Stimulated activated CD4-positive, alpha-beta T cell treated with anti-CD3 and anti-CD28 coated beads, Interleukin-1b, Interleukin-23, amount 100 ng/mL, for 1 hour (primary cell): ENCODE measurements around the gene MAL.
"Not testable (repeated sequence)": the region's sequence is repeated elsewhere in the genome, so short reads cannot be mapped to it uniquely, and the experiment has no call there.

Experiments
- DNase-seq, 2 donors: peaks; one replicate each; pipeline ENCODE4 v3.0.0-alpha.2; 2020; ENCODE audit warnings: low read depth in 2 of 2

Gene MAL

DNA sequence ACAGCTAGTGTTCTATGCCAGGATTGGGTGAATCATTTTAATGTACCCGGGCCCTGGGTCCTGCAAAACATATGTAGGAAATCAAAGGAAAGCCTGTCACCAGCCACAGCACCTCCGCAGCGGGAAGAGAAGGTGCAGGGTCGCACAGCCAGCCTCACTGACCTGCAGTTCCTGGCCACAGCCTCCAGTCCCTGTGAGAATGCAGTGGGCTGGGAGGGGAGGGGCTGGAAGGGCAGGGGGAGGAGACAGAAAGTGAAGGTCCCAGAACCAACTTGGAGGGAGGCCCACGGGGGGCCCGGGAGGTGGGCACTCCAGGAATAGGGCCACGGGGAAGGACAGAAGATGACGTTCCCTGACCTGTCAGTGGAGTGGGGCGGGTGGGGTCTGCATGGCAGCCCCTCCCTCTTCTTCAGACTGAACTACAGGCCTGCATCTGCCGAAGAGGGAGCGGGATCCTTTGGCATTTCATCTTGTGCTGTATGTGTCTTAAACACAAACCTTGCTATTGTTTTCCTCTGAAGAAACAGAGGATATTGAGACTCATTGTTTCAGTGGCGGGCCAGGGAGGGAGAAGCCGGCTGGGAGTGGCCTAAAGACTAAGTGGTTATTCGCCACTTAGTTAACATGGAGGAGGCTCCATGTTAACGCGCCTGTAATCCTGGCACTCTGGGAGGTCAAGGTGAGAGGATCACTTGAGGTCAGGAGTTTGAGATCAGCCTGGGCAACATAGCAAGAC lies 7.5 kb downstream of the MAL start:
- no peak for DNase-seq

DNA sequence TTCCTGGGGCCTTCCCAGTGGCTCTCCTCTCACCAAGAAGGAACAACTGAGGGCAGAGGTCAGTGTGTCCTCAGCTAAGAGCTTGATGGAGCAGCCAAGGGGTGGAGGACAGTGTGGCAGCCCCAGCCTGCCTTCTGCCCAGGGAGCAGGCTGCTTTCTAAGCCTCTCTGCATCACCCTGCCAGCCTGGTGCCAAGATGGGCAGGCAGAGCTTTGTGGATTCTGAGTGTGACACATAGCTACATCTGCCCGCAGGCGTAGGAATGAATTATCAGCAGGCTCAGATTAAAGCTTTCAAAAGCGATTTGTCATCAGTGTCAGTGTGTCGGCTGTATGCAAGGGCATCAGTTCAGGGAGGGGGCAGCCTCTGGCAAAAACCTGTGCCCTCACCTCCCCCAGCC lies 8.7 kb downstream of the MAL start:
- no peak for DNase-seq

DNA sequence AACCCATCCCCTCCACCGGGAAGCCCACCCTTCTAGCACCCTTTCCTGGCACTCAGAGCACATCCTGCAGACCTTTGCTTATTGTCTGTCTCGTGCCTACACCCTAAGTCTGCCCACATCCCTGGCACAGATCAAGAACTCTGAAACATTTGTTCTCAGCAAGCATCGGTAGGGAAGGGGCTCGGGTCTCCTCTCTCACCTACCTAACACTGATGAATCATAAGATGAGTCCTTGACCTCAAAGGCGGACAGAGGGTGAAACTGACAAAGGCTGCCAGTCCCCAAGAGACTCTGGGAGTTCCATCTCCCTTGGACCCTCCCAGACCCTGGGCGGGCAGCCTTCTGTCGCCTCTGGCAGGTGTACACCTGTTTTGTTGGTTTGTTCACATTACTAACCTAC lies 9.3 kb downstream of the MAL start:
- no peak for DNase-seq

DNA sequence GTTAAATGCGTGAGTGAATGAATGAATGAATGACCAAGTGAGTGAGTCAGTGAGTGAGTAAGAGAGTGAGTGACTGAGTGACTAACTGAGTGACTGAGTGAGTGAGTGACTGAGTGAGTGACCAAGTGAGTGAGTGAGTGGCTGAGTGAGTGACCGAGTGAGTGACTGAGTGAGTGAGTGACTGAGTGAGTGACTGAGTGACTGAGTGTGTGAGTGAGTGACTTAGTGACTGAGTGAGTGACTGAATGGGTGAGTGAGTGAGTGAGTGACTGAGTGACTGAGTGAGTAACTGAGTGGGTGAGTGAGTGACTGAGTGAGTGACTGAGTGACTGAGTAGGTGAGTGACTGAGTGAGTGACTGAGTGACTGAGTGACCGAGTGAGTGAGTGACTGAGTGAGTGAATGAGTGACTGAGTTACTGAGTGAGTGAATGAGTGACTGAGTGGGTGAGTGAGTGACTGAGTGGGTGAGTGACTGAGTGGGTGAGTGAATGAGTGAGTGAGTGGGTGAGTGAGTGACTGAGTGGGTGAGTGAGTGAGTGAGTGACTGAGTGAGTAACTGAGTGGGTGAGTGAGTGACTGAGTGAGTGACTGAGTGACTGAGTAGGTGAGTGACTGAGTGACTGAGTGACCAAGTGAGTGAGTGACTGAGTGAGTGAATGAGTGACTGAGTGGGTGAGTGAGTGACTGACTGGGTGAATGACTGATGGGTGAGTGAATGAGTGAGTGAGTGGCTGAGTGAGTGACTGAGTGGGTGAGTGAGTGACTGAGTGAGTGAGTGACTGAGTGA lies 11.3 kb downstream of the MAL start:
- DNase-seq = no peak

DNA sequence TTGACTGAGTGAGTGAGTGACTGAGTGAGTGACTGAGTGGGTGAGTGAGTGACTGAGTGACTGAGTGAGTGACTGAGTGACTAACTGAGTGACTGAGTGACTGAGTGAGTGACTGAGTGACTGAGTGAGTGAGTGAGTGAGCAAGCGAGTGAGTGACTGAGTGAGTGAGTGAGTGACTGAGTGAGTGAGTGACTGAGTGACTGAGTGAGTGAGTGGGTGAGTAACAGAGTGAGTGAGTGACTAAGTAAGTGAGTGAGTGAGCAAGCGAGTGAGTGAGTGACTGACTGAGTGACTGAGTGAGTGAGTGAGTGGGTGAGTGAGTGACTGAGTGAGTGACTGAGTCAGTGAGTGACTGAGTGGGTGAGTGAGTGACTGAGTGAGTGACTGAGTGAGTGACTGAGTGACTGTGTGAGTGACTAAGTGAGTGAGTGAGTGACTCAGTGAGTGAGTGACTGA lies 11.9 kb downstream of the MAL start:
- DNase-seq = no peak

DNA sequence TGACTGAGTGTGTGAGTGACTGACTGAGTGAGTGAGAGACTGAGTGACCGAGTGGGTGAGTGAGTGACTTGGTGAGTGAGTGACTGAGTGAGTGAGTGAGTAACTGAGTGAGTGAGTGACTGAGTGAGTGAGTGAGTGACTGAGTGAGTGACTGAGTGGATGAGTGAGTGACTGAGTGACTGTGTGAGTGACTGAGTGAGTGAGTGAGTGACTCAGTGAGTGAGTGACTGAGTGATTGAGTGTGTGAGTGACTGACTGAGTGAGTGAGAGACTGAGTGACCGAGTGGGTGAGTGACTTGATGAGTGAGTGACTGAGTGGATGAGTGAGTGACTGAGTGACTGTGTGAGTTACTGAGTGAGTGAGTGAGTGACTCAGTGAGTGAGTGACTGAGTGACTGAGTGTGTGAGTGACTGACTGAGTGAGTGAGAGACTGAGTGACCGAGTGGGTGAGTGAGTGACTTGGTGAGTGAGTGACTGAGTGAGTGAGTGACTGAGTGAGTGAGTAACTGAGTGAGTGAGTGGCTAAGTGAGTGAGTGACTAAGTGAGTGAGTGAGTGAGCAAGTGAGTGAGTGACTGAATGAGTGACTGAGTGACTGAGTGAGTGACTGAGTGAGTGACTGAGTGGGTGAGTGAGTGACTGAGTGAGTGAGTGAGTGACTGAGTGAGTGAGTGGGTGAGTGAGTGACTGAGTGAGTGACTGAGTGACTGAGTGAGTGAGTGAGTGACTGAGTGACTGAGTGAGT lies 12.5 kb downstream of the MAL start:
- DNase-seq = not testable (repeated sequence)

DNA sequence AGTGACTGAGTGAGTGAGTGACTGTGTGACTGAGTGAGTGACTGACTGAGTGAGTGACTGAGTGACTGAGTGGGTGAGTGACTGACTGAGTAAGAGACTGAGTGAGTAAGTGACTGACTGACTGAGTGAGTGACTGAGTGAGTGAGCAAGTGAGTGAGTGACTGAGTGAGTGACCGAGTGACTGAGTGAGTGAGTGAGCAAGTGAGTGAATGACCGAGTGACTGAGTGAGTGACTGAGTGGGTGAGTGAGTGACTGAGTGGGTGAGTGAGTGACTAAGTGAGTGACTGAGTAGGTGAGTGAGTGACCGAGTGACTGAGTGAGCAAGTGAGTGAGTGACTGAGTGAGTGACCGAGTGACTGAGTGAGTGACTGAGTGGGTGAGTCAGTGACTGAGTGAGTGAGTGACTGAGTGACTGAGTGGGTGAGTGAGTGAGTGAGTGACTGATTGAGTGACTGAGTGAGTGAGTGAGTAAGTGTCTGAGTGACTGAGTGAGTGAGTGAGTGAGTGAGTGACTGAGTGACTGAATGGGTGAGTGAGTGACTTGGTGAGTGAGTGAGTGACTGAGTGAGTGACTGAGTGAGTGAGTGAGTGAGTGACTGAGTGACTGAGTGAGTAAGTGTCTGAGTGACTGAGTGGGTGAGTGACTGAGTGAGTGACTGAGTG lies 13.3 kb downstream of the MAL start:
- DNase-seq = no peak

DNA sequence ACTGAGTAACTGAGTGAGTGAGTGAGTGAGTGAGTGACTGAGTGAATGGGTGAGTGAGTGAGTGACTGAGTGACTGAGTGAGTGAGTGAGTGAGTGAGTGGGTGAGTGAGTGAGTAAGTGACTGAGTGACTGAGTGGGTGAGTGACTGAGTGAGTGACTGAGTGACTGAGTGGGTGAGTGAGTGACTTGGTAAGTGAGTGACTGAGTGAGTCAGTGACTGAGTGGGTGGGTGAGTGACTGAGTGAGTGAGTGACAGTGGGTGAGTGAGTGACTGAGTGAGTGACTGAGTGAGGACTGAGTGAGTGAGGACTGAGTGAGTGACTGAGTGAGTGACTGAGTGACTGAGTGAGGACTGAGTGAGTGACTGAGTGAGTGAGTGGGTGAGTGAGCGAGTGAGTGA lies 13.9 kb downstream of the MAL start:
- no peak for DNase-seq

DNA sequence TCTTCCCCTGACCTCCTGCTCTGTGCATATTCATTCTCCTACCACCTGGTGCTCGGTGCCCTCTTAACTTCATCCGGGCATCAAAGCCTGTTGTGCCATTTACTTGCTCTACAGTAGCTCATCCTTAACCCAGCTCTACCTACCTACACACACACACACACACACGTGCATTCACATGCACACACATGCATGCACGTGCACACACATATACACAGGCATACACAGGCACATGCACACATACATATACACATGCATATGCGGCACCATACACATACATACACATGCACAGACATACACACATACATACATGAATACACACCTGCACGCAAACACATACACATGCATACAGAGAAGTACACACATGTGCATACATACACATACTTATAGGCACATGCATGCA lies 14.5 kb downstream of the MAL start:
- DNase-seq = no peak

DNA sequence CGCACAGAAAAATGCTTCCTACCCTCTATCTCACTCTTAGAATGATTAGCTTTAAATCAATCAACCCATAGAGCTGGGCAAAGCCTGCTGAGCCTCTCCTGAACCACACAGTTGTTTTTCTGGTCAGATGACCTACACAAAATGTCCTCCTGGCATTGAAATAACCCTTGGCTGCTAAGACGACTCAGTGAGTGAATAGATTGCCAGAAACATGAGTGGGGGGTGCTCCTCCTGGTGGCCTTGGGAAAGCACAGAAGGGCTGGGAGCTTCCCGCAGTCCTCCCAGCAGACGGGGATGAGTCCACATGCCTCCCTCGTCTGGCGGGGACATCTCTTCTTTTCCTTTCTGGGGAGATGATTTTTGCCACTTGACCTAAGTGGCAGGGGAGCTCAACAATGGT lies 14.9 kb downstream of the MAL start:
- DNase-seq = no peak

DNA sequence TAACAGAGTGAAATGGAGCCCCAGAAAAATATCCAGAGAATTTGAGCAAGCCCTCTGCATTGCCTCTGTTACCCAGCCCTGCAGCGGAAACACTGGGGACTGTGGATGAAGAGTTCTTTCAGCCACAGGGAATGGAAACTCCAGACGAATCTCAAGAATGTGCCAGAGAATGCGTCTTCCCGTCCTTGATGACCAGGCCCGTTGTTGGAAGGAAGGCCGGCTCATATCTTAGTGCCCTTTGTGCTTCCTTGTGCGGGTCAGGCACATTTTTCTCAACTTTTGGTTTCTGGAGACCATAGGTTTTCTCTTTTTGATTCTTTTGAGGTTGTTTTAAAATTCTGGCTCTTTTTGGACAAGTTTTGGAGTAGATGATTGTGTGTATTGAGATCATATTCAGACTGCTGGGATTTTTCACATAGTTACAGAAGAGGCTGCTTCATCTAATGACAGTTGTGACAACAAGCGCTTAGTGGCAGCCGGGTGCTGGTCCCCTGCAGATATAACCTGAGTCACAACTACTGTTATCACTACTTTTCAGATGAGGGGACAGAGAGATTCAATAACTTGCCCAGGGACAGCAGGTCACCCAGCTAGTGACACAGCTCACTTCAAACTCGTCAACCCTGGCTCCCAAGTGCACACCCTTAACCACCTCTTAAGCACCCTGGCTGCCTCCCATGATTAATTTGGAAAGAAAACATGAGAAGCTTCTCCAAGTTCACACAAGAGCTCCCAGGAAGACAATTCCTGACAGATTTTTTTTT lies 15.7 kb downstream of the MAL start:
- DNase-seq = no peak

DNA sequence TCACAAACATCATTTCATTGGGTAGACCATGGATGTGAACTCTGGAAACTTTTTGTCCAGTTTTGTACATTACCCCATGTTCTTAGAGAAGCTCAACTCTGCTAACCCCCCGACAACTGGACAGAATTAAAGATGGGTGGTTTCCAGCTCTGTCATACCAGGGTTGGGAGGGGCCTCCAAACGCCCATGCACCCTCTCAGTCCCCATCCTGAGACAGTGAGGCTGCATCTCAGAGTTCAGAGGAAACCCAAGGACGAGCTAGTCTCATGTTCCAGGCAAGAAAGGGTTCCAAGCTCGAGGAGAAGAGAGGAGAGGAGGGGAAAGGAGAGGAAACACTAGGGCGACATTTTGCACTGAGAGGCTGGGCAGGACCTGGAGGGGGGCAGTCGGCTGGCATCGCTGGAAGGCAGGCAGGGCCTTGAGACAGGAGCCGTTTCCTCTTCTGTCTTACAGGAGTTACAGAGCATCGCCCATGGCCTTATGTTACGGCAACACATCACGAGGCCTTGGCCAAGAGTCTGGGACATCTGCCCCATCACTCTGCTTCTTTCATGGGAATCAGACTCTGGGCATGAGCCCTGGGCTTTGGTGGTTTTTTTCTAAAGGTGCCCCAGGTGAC lies 16.4 kb downstream of the MAL start:
- DNase-seq = no peak

DNA sequence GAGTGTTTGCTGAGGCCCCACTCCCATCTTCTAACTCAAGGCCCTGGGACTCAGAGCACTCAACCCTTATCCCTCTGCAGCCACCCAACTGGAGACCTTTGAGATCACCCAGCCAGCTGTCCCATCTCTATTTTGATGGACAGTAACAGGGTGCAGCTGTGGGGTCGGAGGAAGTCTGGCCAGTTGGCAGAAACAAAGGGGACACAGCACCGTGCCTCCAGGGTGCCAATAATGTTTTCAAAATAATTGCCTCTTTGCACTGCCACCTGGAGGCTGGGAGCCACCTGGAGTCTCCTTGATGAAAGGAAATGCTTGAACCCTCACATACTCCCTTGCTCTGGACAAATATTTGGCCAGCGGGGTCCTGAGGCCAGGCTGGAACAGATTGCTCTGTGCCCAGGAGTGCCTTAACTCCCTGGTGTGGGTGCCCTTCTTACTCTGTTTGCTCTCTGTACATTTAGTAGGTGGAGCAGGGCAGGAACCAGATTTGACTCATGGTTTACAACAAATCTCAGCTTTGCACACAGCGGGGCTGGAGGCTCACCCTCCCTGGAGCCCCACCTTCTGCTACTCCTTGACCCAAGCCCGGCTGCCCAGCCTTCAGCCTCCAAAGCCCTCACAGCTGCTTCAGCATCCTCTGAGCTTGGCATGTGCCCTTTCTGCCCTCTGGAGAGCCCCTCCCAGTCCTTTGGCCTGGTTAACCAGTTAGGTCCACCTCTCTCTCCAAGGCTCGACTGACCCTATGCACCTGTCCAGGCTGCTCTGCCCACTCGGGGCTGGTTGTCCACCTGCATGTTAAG lies 17.2 kb downstream of the MAL start:
- no peak for DNase-seq

DNA sequence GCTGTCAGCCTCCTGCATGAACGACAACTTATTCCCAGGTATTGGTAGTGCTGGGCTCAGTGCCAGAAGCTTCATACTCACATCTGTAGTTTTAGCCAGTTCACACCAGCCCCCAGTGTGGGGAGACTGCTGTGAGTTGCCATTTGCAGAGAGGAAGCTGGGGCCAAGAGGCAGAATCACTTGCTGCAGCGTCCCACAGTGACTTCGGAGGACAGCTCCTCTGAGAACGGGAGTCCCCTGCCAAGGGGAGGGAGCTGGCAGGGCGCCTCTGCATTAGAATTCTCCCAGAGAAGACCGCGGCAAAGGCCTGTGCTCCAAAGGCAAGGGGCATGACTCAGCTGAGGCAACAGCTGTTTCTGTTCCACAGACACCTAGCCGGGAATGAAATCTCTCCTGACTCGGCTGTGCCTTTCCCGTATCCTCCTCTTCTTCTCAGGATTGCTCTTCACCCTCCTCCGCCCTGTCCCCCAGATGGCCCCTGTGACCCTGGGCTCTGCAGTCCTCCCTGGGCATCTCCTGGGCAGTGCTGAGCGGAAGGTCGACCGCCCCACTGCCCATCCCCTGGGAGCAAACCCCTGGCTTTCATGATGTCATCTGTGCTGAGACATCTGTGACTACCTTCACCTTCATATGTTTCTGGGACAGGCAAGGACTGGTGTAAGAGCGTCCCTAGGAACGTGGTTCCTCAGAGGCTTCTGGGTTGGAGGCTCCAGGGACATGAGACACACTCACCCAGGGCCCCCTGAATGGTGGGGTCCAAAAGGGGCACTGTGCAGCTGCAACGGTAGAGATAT lies 18.0 kb downstream of the MAL start:
- no peak for DNase-seq

DNA sequence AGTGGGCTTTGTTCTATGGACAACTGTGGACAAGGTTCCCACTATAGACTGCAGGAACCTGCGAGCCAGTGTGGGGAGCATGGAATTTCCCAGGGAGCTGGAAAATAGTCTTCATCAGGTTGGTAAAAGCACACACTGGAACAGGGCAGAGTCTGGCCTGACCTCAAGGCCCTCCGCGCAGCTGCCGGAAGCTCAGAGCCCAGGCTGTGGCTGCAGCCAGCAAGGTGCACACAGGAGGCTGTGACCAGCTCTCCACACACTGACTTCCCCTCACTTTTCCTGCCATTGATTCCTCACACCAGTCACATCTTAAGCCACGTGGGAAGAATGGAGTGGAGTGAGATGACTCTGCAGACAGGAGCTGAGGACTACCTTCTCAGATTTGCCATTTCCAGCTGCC lies 19.1 kb downstream of the MAL start:
- DNase-seq = no peak

DNA sequence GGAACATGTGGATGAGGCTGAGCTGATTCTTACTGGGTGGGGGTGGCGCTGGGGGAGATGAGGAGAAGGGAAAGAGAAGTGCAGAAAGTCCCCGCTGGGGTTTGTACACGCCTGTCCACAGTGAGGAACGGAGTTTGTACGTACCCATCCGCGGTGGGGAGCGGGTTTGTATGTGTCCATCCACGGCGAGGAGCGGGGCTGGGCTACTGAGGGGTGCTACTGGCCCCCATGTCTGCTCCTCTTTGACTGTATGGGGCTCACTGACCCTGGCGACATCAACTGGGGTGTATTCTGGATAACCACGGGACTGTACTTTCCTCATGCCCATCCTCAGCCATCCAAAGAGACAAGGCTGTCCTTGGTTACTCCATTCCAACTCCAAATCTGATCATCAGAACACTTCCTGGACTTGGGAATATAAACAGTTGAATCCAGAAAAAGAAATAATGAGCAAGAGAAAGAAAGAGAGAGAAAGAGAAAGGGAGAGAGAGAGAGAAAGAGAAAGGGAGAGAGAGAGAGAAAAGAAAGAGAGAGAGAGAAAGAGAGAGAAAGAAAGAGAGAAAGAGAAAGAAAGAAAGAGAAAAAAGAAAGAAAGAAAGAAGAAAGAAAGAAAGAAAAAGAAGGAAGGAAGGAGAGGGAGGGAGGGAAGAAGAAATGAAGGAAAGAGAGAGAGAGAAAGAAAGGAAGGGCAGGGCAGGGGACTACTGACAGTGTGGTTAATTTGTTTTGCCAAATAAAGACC lies 21.0 kb downstream of the MAL start:
- DNase-seq = no peak

DNA sequence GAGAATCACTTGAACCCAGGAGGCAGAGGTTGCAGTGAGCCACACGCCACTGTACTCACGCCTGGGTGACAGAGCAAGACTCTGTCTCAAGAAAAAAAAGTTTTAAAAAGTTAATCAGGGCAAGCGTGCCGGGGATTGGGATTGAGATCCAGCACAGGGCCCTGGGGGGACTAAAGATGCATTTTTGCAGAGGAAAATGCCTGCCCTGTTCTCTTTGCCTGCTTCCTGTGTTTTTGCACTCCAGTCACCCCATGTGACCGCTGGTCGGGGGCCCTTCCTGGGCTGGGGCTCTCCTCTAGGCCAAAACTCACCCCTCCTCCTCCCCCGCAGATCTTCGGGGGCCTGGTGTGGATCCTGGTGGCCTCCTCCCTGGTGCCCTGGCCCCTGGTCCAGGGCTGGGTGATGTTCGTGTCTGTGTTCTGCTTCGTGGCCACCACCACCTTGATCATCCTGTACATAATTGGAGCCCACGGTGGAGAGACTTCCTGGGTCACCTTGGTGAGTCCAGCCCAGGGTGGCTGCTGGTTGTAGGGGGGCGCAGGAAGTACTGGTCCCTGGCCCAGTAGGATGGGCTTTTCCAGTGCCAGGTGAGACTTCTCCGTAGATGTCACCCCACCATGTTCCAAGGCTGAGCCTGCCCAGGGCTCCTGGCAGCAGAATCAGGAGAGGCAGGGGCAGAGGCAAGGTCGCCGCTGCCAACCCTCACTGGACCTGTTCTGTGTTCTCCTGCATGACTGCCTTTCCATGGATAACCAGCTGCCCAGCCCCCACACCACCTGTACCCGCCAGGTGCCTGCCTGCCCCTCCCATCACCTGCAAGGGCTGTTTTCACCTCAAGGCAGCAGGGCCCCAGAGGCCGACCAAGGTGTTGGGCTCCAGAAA lies 22.4 kb downstream of the MAL start:
- DNase-seq = no peak
